NCI-H774 (cell line): ENCODE results near the gene SAMD1.
"Not testable (repeated sequence)": the region's sequence is repeated elsewhere in the genome, so short reads cannot be mapped to it uniquely, and the experiment has no call there.

Source experiments
- DNase-seq: peaks from one replicate; lab custom pipeline; 2025; lab: John Stamatoyannopoulos, UW

Gene SAMD1

DNA sequence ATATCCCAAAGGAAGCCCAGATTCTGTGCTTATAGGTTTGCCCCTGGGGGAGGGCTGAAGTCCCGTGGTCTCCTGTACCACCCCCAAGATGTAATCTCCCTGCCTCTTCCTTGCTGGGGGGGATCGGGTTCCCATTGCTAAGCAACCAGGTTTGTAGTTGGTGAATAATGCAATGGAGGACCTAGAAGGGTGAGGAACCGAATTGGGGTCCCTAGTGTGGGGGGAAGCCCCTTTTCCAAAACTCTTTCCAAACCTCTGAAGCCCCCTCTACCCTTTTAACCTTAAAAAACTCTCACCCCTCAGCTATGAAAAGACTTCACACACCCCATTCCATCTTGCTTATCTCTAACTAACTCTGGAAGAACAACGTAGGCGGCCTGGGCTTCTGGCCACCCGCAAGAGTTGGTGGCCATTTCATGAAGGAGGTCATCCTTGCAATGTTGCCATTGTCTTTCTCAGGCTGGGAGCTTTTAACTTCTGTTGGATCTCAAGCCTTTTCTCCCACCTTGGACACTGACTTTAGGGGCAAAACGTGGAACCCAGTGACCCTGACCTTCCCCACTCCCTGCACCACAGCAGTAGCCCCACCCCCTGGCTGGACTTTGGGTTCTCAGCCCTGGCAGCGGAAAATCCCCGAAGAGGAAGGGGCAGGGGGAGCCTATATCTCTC lies 29.3 kb downstream of the SAMD1 start:
- no peak for DNase-seq

GRCh38 chr19:14059652-14060155 lies 30.8 kb downstream of the SAMD1 start:
- no peak for DNase-seq

GRCh38 chr19:14059093-14059480 lies 31.5 kb downstream of the SAMD1 start:
- no peak for DNase-seq

DNA sequence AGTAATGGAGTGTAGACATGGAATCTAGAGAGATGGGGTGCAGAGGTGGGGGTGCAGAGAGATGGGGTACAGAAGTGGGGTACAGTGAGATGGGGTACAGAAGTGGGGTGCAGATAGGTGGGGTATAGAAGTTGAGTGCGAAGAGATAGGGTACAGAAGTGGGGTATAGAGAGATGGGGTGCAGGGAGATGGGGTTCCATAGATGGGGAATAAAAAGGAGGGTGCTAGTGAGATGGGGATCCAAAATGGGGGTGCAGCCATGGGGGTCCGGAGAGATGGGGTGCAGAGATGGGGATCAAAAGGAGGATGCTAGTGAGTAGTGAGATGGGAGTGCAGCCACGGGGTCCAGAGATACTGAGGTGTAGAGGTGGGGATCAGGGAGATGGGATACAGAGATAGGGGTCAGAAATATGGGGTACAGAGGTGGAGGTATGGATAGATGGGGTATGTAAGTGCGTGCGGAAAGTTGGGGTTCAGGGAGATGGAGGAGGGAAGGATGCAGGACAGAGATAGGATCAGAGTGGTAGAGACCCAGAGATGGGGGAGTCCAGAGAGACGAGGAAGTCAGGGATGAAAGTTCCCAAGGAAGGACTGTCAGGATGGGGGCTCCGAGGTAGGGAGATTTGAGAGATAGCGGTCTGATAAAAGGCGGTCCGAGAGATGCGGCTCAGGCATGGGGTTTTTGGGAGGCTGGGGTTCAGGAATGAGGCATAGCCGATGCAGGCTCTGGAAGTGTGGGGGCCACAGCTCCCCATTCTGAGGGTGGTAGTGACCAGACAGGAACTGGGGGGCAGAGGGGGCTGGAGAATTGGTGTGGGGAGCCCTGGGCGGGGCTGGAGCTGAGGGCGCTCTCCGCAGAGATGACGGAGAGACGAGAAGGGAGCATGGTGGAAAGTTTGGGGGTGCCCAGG lies 32.1 kb downstream of the SAMD1 start:
- no peak for DNase-seq

GRCh38 chr19:14056741-14057356 lies 33.7 kb downstream of the SAMD1 start:
- DNase-seq, result no peak

DNA sequence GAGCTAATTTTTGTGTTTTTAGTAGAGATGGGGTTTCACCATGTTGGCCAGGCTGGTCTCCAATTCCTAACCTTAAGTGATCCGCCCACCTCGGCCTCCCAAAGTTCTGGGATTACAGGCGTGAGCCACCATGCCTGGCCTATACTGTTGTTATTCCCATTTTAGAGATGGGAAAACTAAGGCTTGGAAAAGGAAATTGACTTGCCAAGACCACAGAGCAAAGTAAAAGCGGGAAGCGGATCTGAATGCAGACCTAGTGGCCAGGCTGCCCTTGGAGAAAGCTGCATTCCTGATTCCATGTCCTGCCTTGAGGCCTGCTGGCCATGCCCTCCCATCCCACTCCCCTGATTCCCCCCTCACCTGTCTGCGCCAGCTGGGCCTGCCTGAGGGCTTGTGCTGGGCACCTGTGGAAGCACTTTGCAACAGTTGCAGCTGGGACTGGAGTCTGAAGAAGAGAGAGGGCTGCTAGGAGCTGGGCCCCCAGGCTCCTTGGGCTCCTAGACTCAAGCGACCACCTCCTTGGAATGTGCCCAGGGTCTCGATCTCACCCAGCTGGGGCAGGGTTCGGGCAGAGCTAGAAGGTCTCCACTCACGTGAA lies 34.4 kb downstream of the SAMD1 start:
- DNase-seq, result no peak

- DNase-seq, result no peak
Measured at GRCh38 chr19:14055396-14055795, 35.2 kb downstream of the SAMD1 start.

- DNase-seq, result no peak
Measured at GRCh38 chr19:14054721-14055120, 35.8 kb downstream of the SAMD1 start.

- no peak for DNase-seq
Measured at GRCh38 chr19:14054099-14054498, 36.5 kb downstream of the SAMD1 start.

DNA sequence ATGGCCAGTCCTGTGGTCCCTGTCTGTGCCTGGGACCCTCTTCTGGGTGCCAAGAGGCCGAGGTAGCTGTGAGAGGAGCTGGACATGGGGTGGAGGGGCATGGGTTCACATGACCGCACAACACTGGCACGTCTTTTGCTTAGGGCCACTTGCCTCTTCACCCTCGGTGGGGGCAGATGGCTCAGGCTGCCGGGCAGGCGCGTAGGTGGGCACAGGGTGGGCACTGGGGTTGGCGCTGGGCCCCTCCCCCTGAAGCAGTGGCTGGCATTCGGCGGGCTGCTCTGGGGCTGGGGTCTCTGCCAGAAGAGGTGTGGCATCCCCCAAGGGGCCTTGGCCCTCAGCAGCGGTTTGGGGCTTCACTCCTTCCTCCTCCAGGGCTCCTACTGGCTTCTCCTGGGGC lies 37.1 kb downstream of the SAMD1 start:
- no peak for DNase-seq

DNA sequence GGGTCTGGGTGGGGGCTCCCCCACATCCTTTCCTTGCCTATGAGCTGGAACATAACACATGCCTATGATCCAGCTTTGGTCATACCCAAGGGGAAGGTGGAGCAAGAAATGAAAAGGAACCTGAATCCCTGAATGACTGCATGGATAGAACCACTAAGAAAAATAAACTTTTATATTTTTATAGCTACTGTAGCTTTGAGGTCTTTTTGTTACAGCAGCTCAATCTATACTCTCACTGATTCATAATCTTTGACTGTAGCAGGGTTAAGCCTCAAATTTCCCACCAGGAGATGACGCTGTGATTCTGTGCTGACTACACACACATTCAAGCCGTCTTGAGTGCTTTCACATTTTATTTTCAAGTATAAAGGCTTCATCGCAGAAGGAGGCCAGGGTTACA lies 37.5 kb downstream of the SAMD1 start:
- DNase-seq, result no peak

- no peak for DNase-seq
Measured at GRCh38 chr19:14052470-14052869, 38.1 kb downstream of the SAMD1 start.

DNA sequence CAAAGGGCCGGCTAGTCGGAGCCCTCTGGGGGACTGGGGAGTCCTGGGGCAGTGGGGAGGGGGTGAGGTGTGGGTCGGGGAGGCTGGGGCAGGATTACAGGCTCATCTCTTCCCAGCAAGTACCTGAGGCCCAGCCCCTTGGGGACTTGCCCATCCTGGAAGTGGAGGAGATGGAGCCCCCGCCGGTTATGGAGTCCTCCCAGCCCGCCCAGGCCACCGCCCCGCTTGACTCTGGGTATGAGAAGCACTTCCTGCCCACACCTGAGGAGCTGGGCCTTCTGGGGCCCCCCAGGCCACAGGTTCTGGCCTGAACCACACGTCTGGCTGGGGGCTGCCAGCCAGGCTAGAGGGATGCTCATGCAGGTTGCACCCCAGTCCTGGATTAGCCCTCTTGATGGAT lies 38.6 kb downstream of the SAMD1 start:
- DNase-seq, result no peak

- DNase-seq, result not testable (repeated sequence)
Measured at GRCh38 chr19:14050961-14051360, 39.6 kb downstream of the SAMD1 start.

DNA sequence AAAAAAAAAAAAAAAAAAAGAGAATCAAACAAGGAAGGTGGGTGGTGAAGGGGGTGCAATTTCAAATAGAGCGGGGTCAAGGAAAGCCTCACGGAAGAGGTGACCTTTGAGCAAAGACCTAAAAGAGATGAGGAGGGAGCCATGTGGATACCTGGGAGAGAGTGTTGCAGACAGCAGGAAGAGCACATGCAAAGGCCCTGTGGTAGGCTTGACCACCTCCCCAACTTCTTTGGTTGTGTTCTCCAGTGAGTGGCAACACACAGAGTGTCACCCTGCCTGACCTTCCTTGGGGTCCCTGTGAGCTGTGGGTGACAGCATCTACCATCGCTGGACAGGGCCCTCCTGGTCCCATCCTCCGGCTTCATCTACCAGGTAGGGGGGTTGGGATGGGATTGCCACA lies 40.0 kb downstream of the SAMD1 start:
- no peak for DNase-seq

- no peak for DNase-seq
Measured at GRCh38 chr19:14048443-14049153, 42.0 kb downstream of the SAMD1 start.

DNA sequence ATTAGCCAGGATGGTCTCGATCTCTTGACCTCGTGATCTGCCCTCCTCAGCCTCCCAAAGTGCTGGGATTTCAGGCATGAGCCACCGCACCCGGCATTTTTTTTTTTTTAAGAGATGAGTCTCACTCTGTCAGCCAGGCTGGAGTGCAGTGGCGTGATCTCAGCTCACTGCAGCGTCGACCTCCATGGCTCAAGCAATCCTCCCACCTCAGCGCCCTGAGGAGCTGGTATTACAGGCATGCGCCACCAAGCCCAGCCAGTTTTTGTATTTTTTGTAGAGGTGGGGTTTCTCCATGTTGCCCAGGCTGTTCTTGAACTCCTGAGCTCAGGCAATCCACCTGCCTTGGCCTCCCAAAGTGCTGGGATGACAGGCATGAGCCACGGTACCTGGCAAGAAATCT lies 42.7 kb downstream of the SAMD1 start:
- DNase-seq, result not testable (repeated sequence)

- peak; percentile 37 for DNase-seq
Measured at GRCh38 chr19:14042659-14043608, 47.6 kb downstream of the SAMD1 start.

DNA sequence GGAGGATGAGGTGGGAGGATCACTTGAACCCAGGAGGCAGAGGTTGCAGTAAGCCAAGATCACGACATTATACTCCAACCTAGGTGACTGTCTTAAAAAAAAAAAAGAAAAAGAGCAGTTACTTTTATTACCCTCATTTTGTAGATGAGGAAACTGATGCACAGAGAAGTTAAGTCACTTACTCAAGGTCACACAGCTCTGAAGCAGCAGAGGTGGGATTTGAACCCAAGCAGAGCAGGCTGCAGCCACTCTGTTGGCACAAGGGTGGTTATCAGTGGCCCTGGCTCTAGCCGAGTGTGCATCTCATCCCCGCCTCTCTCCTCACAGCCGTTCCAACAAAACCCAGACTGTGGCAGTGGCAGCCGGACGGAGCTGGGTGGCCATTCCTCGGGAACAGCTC lies 51.4 kb downstream of the SAMD1 start:
- no peak for DNase-seq
